22Rv1 (cell line): ENCODE results near the gene SREBF2.

Source experiments
- ZFX ChIP-seq: fragments of 450-650 bp; IDR thresholded peaks from 2 replicates; pipeline ENCODE4 v1.6.1; 2017; ENCODE audit warnings: antibody characterized with exemption, borderline replicate concordance
- TF ChIP-seq, protein P1 (sequence below): fragments of 450-650 bp; IDR thresholded peaks from 2 replicates; pipeline ENCODE4 v1.5.1; 2017; ENCODE audit warnings: mild to moderate bottlenecking

DNA sequence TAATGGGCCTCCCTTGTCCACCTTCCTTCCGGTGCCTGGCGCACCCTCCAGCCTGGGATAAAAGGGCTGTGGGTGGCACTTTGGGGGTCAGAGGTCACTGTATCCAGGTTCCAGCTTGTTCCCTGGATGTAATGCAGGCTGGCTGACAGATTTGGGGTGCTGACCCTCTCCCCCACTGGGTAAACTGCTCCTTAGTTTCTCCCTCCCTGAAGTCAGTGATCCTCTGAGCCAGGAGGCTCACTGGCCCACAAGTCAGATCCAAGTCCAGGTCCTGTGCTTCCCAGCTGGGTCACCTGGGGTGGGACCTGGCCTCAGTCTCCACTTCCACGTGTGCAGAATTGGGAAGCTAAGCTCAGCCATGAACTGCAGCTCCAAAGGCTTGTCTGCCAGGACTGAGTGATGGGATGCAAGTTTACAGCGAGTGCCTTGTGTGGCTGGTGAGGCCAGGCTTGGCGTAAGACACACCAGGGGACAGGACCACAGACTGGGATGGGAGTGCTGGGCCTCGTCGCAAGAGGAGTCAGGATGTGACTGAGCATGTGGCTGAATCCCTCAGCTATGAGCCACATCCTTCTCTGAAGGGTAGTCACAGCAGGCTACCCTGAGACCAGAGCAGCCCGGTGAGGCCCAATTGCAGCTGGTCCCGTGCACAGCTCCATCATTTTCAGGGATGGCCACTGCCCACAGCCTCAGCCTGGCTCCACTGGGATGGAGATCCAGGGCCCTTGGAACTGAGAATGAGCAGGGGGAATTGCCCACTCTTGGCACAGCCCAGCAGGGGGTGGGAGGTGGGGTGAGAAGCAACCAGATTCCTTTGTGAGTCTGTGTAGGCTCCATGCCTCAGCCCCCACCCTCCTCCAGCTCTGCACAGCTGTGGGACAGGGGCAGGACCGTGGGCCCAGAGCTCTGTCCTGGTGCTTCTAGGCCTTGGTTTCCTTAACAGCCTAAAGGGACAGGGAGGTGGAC, 74.8 kb downstream of the SREBF2 start:
- TF ChIP-seq, protein P1, sequence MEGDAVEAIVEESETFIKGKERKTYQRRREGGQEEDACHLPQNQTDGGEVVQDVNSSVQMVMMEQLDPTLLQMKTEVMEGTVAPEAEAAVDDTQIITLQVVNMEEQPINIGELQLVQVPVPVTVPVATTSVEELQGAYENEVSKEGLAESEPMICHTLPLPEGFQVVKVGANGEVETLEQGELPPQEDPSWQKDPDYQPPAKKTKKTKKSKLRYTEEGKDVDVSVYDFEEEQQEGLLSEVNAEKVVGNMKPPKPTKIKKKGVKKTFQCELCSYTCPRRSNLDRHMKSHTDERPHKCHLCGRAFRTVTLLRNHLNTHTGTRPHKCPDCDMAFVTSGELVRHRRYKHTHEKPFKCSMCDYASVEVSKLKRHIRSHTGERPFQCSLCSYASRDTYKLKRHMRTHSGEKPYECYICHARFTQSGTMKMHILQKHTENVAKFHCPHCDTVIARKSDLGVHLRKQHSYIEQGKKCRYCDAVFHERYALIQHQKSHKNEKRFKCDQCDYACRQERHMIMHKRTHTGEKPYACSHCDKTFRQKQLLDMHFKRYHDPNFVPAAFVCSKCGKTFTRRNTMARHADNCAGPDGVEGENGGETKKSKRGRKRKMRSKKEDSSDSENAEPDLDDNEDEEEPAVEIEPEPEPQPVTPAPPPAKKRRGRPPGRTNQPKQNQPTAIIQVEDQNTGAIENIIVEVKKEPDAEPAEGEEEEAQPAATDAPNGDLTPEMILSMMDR = no peak
- no peak for TF ChIP-seq ZFX
